NCI-H146 treated with DMSO at 0.1 percent for 48 hours (cell line): ENCODE data around the gene TAS2R40.
A peak's percentile ranks its signal among the peaks of the same experiment; 100 is the strongest.
"Not testable (repeated sequence)": the region's sequence is repeated elsewhere in the genome, so short reads cannot be mapped to it uniquely, and the experiment has no call there.

Experiments used
- DNase-seq: peaks from one replicate; lab custom pipeline; 2025; ENCODE audit not compliant: unreplicated experiment; lab: John Stamatoyannopoulos, UW

The TAS2R40 gene

DNA sequence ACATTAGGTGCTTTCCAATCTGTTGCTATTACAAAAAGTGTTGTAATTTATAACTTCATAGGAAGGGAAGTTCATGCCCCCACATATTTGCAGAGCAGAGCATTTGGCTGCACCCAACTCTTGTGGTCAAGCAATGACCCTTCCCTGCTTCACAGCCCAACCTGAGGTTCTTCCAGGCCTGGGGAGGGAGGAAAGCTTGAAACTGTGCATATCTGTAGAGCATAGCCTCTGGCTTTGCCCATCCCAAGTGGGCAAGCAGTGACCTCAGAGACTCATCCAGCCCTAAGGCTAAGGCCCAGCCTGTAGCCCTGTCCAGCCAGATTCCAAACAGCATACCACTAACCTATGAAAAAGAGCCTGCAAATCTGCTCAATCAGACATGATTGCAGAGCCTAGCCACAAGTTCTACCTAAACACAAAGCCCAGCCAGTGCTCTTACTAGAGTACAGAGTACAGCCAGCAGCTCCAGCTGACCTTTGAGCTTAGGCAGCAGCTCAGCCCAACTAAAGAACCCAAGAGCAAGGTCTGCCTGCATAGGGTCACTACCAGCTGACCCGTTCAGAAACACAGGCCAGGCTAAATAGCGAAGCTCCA is 27.0 kb downstream of the TAS2R40 start:
- DNase-seq: no peak

- no peak for DNase-seq
Observed at GRCh38 chr7:143250199-143250598, 28.4 kb downstream of the TAS2R40 start.

- no peak for DNase-seq
Observed at GRCh38 chr7:143250822-143251221, 29.0 kb downstream of the TAS2R40 start.

DNA sequence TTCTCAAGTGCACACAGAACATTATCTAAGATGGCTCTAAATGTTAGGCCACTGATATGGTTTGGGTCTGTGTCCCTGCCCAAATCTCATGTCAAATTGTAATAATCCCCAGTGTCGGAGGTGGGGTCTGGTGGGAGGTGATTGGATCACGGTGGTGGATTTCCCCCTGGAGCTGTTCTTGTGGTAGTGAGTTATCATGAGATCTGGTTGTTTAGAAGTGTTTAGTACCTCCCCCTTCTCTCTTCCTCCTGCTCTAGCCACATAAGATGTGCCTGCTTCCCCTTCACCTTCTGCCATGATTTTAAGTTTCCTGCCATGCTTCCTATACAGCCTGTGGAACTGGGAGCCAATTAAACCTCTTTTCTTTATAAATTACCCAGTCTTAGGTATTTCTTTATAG is 30.2 kb downstream of the TAS2R40 start:
- DNase-seq: no peak

DNA sequence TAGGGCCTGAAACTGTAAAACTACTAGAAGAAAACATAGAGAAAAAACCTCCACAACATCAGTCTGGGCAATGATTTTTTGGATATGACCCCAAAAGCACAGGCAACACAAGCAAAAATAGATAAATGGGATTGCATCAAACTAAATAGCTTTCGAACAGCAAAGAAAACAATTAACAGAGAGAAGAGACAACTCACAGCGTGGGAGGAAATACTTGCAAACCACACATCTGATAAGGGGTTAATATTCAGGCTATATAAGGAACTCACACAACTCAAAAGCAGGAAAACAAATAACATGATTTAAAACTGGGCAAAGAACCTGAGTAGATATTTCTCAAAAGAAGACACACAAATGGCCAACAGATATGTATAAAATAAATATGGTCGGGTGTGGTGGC is 33.7 kb downstream of the TAS2R40 start:
- no peak for DNase-seq

- DNase-seq: no peak
Observed at GRCh38 chr7:143256325-143256724, 34.5 kb downstream of the TAS2R40 start.

GRCh38 chr7:143256932-143257331 is 35.1 kb downstream of the TAS2R40 start:
- DNase-seq: no peak

DNA sequence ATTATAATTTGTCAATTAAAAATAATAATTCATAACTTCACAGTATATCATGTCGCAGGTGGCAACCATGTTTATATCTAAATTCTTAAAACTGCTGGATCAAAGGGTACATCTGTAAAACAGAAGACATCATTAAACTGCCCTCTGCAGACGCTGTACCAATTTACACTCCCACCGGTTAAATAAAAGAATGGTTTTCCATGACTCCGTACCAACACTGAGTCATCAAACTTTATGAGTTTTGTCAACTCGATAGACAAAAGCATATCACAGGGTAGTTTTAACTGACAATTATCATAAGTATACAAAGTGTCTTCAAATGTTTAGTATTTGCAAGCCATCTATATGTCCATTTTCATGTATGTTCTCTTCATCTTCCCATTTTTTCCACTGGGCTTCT is 35.7 kb downstream of the TAS2R40 start:
- DNase-seq: no peak

DNA sequence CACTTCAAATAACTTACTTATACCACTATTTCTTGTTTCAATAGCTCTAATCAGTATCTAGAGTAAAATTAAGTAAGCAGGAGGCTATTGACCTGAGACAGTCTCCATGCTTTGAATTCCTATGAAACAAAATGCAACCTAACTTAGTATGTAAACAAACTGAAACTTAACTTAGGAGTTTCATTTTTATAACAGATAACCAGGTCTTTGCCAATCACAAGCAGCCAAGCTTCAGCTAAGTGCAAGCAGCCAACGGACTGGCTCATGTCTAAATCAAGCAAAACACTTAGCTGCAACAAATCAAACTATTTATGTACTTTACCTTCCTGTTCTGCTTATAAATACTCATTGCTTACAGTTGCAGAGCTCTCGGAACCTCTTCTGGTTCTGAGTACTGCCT is 37.0 kb downstream of the TAS2R40 start:
- DNase-seq: no peak

DNA sequence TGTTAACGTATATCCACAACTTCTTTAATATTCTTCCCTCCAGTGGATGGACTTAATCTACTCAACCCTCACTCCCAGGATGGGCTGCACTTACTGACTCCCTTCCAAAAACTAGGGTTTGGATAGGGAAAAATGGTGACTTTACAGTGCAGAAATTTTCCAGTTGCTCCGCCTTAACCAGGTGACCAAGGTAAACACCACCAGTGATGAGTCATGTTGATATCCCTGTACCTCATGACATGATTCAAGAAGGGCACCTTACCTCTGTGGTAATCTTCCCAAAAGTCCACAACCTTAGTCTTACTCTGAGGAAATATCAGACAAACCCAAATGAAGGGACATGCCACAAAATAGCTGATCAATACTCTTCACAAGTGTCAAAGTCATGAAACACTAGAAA is 37.9 kb downstream of the TAS2R40 start:
- DNase-seq: no peak

GRCh38 chr7:143261901-143262300 is 40.1 kb downstream of the TAS2R40 start:
- no peak for DNase-seq

DNA sequence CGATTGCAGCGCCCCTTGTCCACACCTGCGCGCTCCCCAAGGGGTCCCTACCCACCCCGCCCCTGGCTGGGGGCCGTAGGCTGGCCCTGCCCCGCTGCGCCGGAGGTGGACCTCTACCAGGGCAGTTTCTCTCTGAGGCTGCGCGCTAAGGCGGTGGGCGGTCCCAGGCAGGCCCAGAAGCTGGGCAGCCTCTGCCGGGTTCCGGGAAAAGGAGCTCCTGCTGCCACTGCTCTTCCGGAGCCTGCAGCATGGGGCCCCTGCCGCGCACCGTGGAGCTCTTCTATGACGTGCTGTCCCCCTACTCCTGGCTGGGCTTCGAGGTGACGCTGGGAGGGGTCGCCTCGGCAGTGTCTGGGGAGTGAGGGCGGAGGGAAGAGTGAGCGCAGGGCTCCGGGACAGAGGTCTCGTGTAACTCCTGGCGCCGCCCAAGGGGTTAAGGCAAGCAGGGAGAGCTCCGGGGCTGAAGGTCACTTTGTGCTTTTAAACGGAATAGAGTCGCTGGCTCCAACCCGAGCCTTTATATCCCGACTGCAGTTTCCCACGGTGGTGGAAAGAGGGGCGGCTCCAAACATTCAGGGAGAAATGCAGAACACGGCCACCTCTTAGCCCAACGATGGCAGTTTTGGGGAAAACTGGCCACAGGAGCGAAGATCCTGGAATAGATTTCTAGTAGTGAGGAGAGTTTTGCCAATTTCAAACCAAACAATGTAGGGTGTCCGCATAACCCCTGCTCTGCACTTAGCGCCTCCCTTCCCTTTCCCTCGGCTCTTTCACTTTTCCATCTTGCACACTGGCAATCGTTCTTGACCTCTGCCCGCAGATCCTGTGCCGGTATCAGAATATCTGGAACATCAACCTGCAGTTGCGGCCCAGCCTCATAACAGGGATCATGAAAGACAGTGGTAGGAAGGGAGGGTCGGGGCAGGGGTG is 41.7 kb downstream of the TAS2R40 start, which contains the start of gene GSTK1:
TSS of gene GSTK1 (plus strand) at position 176 of the 930 bp plus-strand sequence. CDS start at position 249, 73 bp downstream.
- peak; percentile 29 for DNase-seq

DNA sequence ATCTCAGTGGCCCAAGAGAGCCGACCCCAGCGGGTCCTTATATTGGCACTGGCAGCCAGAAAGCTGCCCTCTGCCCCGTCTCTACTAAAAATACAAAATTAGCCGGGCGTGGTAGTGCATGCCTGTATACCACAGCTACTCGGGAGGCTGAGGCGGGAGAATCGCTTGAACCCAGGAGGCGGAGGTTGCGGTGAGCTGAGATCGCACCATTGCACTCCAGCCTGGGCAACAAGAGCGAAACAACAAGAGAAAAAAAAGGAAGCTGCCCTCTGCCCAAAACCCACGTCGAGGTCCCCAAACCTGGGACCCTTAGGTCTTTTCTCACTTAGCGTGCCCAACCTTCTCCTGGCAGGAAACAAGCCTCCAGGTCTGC is 42.3 kb downstream of the TAS2R40 start:
- not testable (repeated sequence) for DNase-seq

DNA sequence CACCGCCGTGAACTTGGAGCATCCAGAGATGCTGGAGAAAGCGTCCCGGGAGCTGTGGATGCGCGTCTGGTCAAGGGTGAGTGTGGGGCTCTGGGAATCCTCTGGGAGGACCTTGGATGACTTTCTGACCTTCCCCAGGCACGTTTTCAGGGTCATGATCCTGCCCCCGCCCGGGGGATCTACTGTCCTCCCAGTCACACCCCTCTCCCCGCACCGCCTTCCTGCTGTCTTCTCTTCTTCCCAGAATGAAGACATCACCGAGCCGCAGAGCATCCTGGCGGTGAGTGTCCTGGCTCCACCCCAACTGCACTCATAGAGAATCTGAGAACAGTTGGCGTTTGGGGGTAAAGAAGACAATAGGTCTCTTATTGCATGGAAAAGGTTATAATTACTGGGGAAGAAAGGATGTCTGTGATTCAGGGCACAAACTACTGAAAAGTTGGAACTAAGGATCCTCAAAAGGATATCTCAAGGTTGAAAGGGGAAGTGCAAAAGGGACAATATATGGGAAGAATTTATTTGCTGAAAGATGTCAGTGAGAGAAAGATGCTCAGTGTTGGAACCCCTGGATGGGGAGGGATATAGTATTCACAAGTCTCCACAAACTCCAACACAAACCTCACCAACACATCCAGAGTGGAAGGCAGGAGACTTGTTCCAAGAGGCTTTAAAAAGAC is 43.3 kb downstream of the TAS2R40 start:
- DNase-seq: no peak

- no peak for DNase-seq
Observed at GRCh38 chr7:143269251-143269650, 47.4 kb downstream of the TAS2R40 start.

- no peak for DNase-seq
Observed at GRCh38 chr7:143271240-143271639, 49.4 kb downstream of the TAS2R40 start.
